ENCODE data around the gene TRMT61A.

The TRMT61A gene

DNA sequence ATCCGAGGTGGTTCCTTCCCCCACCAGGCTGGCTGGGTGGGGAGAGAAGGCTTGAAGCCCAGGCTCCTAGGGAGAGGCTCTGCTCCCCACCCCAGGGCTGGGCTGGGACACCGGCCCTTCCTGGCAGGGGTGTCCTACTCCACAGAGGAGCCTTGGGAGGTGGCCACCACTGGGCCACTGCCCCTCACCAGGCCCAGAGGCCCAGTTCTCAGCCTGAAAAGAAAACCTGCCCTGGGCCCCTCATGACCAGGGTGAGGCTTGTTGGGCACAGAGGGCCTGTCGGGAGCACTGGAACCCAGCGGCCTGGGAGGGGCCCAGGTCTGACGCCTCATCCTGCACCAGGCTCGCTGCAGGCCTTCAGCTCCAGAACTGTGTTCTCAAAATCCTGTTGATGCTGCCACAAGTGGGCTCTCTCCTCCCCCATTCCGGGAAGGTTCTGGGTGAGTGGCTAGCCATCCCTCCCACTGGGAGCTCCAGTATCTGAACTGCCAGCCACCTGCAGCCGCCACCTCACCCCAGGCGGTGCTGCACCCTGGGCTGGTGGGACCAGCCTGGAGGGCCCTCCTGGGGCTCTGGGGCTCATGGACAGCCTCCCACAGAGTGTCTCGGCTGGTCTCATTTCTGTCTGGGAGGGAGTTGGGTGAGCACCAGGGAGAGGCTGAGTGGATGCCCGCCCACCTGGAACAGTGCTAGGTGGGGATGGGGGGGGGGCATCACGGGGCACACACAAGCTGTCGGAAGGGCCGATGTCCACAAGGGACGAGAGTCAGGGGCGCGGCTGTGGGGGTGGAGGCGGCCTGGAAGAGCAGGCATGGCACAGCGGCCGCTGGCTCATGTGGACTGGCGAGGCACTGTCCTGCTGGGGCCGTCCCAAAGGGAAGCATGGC, 21.7 kb downstream of the TRMT61A start:
- Histone ChIP-seq H3K27me3 (replicated peaks) (no peaks in the 10 kb centered on the region), H3K27ac (no peak overlapping the region), H3K36me3 (replicated peaks) (no peaks in the 10 kb centered on the region), H3K4me3 (ENCODE audit: low read depth, low read length) (no peak overlapping the region)
- TF ChIP-seq, protein P1, sequence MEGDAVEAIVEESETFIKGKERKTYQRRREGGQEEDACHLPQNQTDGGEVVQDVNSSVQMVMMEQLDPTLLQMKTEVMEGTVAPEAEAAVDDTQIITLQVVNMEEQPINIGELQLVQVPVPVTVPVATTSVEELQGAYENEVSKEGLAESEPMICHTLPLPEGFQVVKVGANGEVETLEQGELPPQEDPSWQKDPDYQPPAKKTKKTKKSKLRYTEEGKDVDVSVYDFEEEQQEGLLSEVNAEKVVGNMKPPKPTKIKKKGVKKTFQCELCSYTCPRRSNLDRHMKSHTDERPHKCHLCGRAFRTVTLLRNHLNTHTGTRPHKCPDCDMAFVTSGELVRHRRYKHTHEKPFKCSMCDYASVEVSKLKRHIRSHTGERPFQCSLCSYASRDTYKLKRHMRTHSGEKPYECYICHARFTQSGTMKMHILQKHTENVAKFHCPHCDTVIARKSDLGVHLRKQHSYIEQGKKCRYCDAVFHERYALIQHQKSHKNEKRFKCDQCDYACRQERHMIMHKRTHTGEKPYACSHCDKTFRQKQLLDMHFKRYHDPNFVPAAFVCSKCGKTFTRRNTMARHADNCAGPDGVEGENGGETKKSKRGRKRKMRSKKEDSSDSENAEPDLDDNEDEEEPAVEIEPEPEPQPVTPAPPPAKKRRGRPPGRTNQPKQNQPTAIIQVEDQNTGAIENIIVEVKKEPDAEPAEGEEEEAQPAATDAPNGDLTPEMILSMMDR (IDR thresholded peaks at IDR 0.05; ENCODE audit: low read depth, low read length, missing control alignments): no peak
- in situ Hi-C loops (cut with HindIII; ENCODE audit: low pct_ligation_motif_present, low sequenced_read_pairs): no loop called here
- DNase-seq: no peak

DNA sequence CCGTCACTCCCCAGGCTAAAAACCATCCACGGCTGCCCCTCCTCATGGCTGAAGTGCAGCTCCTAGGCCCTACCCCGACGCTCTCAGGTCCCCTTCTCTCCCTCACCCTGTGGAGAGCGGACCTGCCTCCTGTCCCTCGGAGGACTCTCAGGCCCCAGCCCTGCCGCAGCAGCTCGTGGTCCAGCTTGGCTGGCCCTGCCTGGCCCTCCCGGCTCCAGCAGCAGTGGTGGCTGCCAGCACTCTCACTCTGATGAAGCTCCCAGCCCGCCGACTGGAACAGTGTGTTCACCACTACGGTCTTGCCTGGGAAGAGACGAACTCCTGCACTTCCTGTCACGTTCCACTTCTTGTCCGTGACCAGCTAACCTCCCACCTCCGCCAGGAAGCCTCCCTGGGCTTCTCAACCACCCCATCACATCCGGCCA, 22.4 kb downstream of the TRMT61A start:
- Histone ChIP-seq H3K27me3 (replicated peaks) (no peaks in the 10 kb centered on the region), H3K4me3 (ENCODE audit: low read depth, low read length) (no peak overlapping the region), H3K36me3 (replicated peaks) (no peaks in the 10 kb centered on the region), H3K27ac (no peak overlapping the region)
- DNase-seq: no peak
- in situ Hi-C loops (cut with HindIII; ENCODE audit: low pct_ligation_motif_present, low sequenced_read_pairs): no loop called here
- TF ChIP-seq, protein P1 (IDR thresholded peaks at IDR 0.05; ENCODE audit: low read depth, low read length, missing control alignments): no peak

DNA sequence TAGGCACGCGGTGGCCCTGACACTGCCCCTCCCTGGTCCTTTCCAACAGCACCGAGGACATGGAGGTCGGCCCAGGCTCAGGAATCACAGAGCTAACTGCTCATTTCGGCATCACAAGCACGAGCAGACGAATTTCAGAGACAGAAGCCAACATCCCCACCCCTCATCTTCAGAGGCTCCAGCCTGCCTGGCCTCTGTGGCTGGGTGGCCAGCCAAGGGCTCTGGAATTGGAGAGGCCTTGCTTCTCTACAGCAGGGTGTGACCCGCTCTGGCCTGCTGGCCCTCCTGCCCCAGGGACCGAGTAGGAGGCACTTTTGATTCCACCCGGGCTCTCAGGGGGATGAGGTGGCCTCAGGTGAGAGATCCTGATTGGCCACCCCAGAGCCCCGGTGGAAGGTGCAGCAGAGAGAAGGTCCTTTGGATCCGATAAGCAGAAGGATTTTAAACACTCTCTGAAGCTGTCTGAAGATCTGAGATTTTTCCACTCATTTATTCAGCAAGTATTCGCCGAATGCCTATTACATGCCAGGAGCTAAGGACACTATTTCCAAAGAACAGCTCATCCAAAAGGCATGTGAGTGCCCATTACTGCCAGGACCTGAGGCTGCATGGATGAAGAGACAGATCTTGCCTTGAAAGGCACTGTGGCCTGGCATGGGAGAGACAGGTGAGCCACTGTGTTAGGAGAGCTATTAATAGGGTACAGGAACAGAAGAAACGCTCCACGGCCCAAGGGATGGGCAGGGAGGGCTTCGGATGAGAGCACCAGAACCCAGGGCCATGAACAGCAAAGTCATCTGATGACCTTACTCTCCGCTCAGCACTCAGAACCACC, 23.2 kb downstream of the TRMT61A start:
- Histone ChIP-seq H3K4me3 (ENCODE audit: low read depth, low read length) (no peak overlapping the region), H3K27me3 (replicated peaks) (no peaks in the 10 kb centered on the region), H3K27ac (no peak overlapping the region), H3K36me3 (replicated peaks) (no peaks in the 10 kb centered on the region)
- TF ChIP-seq, protein P1 (IDR thresholded peaks at IDR 0.05; ENCODE audit: low read depth, low read length, missing control alignments): no peak
- DNase-seq: no peak
- in situ Hi-C loops (cut with HindIII; ENCODE audit: low pct_ligation_motif_present, low sequenced_read_pairs): no loop called here

DNA sequence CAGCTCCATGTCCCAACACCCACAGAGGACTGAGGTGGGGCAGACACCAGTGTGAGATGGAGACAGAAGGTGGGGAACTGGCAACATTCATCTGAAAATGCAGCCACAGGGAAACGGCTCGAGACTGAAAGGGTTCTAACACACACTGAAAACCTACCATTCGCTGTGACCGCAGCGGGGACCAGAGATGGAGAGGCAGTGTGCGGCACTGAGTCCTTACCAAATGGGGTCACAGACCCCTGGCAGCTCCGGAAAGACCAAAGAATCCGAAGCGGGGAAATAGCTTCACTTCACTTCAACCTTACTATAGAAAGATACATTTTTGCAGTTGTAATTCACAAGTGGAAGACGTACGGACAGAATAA, 23.8 kb downstream of the TRMT61A start:
- Histone ChIP-seq H3K36me3 (replicated peaks) (no peaks in the 10 kb centered on the region), H3K27ac (no peak overlapping the region), H3K4me3 (ENCODE audit: low read depth, low read length) (no peak overlapping the region), H3K27me3 (replicated peaks) (no peaks in the 10 kb centered on the region)
- TF ChIP-seq, protein P1 (IDR thresholded peaks at IDR 0.05; ENCODE audit: low read depth, low read length, missing control alignments): no peak
- no peak for DNase-seq
- in situ Hi-C loops (cut with HindIII; ENCODE audit: low pct_ligation_motif_present, low sequenced_read_pairs): no loop called here

DNA sequence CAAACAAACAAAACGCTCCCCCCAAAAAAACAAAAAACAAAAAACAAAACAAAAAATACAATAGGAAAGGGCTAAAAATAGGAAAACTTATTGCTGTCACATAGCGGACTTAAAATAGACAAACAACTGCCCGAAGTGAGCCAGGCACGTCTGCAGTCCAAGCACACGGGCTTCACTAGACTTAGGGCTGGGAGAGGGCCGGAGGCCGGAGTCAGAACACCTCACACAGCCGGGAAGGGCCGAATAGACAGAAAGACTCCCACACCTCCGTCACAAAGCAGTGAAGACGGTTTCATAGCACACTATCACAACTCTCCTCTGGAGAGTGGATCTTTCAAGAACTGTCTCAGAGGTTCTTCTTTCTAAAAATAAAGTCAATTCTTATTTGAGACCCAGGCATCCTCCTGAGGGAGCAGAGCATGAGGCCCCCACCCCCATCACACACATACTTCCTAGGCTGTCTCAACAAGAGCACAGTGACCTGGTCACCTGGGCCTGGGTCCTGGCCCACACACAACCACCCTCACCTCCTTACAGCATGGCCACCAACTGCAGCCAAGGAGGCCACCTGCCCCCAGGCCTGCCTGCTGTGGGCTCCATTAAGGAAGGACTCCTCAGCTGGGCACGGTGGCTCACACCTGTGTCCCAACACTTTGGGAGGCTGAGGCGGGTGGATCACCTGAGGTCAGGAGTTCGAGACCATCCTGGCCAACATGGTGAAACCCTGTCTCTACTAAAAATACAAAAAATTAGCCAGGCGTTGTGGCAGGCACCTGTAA, 26.8 kb downstream of the TRMT61A start:
- TF ChIP-seq, protein P1 (IDR thresholded peaks at IDR 0.05; ENCODE audit: low read depth, low read length, missing control alignments): no peak
- no peak overlapping the region for H3K27ac ChIP-seq
- in situ Hi-C loops (cut with HindIII; ENCODE audit: low pct_ligation_motif_present, low sequenced_read_pairs): no loop called here
- no peak for DNase-seq
- H3K4me3 ChIP-seq (ENCODE audit: low read depth, low read length): no peak overlapping the region
- peaks cover 9% of the 10 kb centered on the region for H3K36me3 ChIP-seq (replicated peaks)
- H3K27me3 ChIP-seq (replicated peaks): no peaks in the 10 kb centered on the region

All from brain microvascular endothelial cell (primary cell).